22Rv1 (cell line): Measurements from ENCODE around the gene PPP1R16B.

Experiments
- CTCF ChIP-seq: fragments of 450-650 bp; IDR thresholded peaks from 2 replicates; pipeline ENCODE4 v1.5.1; 2017; ENCODE audit warnings: mild to moderate bottlenecking
- ZFX ChIP-seq: fragments of 450-650 bp; IDR thresholded peaks from 2 replicates; pipeline ENCODE4 v1.6.1; 2017; ENCODE audit warnings: antibody characterized with exemption, borderline replicate concordance

- no peak for TF ChIP-seq CTCF
- TF ChIP-seq ZFX, result no peak
Measured at GRCh38 chr20:38862226-38862625, 56.7 kb downstream of the PPP1R16B start.
